ENCODE results near the gene SLC29A3.
"Not testable (repeated sequence)": the region's sequence is repeated elsewhere in the genome, so short reads cannot be mapped to it uniquely, and the experiment has no call there.

The SLC29A3 gene

DNA sequence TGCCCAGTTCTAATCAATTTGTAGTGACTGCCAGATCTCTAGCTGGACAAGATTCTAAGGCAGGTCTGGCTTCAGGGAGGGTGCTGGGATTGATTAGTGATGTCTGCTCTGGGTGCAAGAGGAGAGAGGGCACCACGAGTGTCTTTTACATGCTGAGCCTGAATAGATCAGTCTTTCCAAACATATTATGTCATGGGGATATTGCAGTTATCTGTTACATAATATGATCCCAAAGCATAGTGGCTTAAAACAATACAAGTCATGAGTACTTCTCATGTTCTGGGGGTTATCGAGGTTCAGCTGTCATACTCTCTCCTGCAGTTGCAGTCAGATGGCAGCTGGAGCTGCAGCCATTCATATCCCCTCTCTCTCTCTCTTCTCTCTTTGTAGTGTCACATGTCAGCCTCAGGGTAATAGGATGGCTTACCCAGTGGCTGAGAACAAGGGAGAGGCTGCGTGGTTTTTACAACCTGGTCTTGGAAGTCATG, 26.0 kb downstream of the SLC29A3 start:
- no peak for DNase-seq (ENCODE audit: low read depth in 2 of 3, low spot score in 1 of 3)

- DNase-seq (ENCODE audit: low read depth in 2 of 3, low spot score in 1 of 3): no peak
These were observed 26.6 kb downstream of the SLC29A3 start for GRCh38 chr10:71345694-71346093.

DNA sequence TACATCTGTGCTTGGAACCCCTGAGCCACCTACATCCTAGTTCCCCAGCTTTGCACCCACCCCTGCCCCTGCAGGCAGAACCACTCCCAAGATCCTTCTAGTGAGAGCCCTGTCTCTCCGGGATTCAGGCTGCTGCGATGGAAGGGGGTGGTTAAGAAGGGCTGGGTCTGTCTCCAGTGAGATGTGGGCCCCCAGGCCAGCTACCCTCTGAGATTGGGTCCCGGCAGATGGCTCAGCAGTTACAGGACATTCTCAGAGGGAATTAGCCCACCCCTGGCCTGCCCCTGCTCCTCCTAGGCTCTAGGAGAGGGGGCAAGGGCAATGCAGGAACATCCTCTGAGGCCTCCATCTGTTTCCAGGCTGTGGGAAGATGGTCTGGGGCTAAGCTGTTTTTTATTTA, 27.7 kb downstream of the SLC29A3 start:
- no peak for DNase-seq (ENCODE audit: low read depth in 2 of 3, low spot score in 1 of 3)

- DNase-seq (ENCODE audit: low read depth in 2 of 3, low spot score in 1 of 3): no peak
These were observed 28.7 kb downstream of the SLC29A3 start for GRCh38 chr10:71347587-71348395.

- no peak for DNase-seq (ENCODE audit: low read depth in 2 of 3, low spot score in 1 of 3)
These were observed 29.8 kb downstream of the SLC29A3 start for GRCh38 chr10:71348850-71349249.

- no peak for DNase-seq (ENCODE audit: low read depth in 2 of 3, low spot score in 1 of 3)
These were observed 30.3 kb downstream of the SLC29A3 start for GRCh38 chr10:71349406-71349805.

DNA sequence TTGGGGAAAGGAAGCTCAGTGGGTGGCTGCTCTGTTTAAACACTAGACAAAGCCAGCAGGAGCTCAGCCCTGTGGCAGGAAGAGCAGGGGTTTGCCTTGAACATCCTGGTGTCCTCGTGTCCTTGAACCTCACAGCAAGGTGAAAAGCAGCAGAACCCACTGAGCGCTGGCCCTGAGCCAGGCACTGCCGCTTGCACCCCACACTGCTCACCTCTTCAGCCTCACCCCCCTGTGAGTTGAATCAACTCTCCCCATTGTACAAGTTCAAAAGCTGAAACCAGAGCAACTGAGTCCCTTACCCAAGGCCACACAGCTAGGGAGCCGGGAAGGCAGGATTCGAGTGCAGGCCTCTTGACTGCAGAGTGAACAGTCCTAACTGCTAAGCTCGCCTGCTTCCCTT, 32.0 kb downstream of the SLC29A3 start:
- no peak for DNase-seq (ENCODE audit: low read depth in 2 of 3, low spot score in 1 of 3)

DNA sequence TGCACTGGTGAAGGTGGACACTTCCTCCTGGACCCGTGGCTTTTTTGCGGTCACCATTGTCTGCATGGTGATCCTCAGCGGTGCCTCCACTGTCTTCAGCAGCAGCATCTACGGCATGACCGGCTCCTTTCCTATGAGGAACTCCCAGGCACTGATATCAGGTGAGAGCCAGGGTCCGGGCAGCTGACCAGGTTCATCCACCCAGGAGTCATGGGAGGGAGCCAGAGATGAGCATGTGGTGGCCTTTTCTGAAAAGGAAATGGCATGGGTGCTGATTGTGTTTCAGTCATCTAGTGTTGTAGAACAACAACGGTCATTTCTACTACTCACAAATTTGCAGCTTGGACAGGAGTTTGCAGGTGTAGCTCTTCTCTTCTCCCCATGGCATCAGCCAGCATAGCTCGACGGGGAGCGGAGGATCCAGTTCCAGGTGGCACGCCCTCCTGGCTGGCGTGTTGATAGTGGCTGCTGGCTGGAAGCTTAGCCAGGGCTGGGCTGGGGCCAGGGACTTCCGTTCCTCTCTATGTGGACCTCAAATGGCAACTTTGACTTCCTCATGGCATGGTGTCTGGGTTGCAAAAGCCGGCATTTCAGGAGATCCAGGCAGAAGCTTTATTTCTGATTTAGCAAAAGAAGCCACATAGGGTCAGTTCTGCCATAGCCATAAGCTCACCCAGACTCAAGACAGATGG, 32.7 kb downstream of the SLC29A3 start:
- DNase-seq (ENCODE audit: low read depth in 2 of 3, low spot score in 1 of 3): no peak

DNA sequence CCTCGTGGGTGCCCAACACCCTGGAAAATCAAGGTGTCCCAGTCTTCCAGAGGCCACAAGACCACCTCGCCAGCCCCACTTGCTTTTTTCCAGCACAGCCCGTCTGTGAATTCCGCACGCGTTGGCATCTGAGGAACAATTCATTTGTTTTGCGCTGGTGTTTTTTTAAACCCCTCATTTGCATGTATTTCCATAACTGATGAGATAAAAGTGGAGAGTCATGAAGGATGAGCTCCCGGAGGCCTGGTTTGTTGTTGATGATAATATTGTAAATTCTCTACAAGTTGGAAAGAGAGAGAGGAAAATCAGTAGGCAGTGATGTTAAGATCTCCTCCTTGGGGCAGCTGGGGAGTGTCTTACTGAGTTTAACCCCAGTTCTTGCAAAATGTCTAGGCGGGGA, 34.6 kb downstream of the SLC29A3 start:
- no peak for DNase-seq (ENCODE audit: low read depth in 2 of 3, low spot score in 1 of 3)

DNA sequence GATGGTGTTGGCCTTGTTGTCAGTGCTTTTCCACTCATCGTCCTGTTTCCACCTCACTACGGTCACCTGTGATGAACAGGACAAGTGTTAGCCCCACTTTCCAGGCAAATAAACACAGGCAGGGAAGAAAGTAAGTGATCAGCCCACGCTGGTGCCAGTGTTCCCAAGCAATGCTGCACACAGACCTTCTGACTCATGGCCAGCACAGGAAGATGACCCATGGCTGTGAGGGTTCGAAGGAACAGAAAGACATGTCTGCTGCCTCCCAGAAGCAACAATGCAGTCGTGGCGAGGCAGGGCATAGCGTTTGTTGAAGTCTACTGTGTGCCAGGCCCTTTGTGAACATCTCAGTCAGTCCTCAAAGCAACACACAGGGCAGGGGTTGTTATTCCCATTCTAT, 35.7 kb downstream of the SLC29A3 start:
- DNase-seq (ENCODE audit: low read depth in 2 of 3, low spot score in 1 of 3): no peak

DNA sequence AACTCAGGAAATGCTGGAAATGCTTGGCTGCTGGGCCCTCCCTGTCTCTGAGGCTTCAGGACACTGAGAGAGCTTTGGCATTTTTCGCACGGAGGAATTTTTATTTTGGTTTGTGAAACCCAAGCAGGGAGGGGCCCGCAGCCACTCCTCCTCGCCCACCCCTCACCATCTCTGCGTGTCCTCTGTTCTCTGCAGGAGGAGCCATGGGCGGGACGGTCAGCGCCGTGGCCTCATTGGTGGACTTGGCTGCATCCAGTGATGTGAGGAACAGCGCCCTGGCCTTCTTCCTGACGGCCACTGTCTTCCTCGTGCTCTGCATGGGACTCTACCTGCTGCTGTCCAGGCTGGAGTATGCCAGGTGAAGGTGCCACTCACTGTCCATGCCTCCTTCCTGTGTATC, 36.8 kb downstream of the SLC29A3 start:
- no peak for DNase-seq (ENCODE audit: low read depth in 2 of 3, low spot score in 1 of 3)

- DNase-seq (ENCODE audit: low read depth in 2 of 3, low spot score in 1 of 3): no peak
These were observed 38.8 kb downstream of the SLC29A3 start for GRCh38 chr10:71357792-71358265.

DNA sequence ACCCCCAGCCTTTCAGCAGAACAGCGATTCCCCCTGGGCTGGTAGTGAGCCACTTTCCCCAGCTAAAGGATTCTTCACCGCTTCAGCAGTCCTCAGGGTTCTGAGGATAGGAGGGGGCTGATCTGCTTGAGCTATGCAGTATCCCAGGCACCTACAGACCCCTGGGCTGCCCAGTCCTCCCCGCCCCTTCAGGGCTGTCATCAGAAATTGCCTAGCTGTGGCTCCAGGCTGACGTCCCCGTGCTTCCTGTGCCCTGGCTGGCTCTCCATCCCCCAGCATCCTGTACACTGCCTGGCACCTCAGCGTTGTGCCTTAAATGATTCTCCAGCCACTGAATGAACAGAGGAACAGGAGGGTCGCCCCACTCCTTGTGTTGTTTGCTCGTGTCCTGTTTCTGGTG, 39.2 kb downstream of the SLC29A3 start:
- no peak for DNase-seq (ENCODE audit: low read depth in 2 of 3, low spot score in 1 of 3)

DNA sequence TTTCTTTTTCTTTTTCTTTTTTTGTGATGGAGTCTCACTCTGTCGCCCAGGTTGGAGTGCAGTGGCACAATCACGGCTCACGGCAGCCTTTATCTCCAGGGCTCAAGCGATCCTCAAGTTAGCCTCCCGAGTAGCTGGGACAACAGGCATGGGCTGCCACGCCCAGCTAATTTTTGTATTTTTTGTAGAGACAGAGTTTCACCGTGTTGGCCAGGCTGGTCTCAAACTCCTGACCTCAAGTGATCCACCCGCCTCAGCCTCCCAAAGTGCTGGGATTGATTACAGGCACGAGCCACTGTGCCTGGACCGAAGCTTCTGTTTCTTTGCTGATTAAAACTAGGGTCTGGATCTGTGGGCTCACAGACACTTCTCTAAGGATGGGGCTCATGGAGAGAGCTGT, 39.8 kb downstream of the SLC29A3 start:
- not testable (repeated sequence) for DNase-seq (ENCODE audit: low read depth in 2 of 3, low spot score in 1 of 3)

GRCh38 chr10:71359364-71360046, 40.4 kb downstream of the SLC29A3 start:
- no peak for DNase-seq (ENCODE audit: low read depth in 2 of 3, low spot score in 1 of 3)

DNA sequence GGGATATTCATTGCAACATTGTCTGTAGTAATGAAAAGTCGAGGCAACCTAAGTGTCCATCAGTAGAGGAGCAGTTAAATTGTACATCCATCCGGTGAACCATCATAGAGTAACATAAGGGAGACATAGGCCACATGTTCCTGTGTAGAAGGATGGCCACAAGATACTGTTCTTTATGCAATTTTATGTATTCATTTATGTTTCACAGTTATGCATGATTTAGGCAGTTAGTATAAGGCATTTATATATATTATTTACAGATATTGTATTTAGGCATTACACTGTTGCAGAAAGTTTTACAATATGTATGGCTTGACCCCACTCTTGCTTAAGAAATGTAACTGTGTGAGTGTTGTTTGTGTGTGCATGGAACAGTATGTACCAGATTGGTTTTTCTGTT, 41.7 kb downstream of the SLC29A3 start:
- no peak for DNase-seq (ENCODE audit: low read depth in 2 of 3, low spot score in 1 of 3)

DNA sequence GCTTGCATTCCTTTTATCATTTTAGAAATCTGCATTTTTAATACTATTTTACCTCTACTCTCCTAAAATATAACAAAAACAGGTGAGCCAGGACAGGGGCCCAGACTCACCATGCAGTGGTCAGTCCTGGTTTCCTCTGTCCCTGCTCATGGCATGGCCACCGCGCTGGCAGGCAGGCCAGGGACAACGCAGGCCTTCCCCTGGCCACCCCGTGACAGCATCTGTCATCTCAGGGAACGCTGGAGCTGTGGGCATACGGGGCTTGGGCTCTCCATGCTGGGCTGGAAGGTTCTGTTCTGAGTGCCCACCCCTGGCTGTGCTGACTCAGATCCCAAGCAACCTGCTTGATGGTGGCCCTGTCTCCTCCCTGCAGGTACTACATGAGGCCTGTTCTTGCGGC, 42.5 kb downstream of the SLC29A3 start:
- DNase-seq (ENCODE audit: low read depth in 2 of 3, low spot score in 1 of 3): no peak

DNA sequence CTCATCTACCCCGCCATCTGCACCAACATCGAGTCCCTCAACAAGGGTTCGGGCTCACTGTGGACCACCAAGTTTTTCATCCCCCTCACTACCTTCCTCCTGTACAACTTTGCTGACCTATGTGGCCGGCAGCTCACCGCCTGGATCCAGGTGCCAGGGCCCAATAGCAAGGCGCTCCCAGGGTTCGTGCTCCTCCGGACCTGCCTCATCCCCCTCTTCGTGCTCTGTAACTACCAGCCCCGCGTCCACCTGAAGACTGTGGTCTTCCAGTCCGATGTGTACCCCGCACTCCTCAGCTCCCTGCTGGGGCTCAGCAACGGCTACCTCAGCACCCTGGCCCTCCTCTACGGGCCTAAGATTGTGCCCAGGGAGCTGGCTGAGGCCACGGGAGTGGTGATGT, 43.1 kb downstream of the SLC29A3 start:
- DNase-seq (ENCODE audit: low read depth in 2 of 3, low spot score in 1 of 3): no peak

DNA sequence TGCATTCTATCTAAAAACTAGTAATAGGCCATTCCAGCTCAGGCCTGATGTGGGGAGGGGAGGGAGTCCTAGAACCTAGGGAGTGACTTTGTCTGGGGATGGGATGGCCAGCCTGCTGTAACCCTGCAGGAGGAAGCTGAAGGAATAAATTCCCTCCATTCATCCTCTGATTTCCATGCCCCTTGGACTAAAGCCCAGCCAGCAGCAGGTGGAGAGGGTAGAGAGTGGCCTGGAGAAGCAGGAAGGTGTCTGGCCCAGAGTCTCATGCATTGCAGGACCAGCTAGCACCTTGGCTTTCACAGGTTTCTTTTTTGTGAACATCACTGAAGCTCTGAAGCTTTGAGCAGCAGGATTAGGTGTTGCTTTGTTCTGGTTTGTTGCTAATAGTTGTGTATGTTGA, 44.9 kb downstream of the SLC29A3 start:
- DNase-seq (ENCODE audit: low read depth in 2 of 3, low spot score in 1 of 3): no peak

DNA sequence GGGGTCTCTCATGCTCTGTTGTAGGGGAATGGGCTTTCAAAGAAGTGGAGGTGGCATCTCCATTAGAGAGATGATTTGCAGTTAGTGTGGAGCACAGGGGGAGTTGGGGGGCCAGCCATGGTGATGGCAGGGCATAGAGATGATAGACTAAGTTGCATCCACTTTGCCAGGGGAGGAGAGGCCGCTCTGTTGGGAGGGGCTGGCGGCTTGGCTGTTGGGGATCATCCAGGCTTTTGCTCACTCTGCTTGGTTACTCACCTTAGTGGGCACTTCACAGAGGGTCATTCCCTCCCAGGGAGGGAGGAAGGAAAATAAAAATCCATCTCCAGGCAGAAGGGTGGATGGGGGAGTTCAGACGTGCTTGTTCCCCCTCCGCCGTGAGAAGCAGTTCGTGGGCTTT, 46.3 kb downstream of the SLC29A3 start:
- DNase-seq (ENCODE audit: low read depth in 2 of 3, low spot score in 1 of 3): no peak

DNA sequence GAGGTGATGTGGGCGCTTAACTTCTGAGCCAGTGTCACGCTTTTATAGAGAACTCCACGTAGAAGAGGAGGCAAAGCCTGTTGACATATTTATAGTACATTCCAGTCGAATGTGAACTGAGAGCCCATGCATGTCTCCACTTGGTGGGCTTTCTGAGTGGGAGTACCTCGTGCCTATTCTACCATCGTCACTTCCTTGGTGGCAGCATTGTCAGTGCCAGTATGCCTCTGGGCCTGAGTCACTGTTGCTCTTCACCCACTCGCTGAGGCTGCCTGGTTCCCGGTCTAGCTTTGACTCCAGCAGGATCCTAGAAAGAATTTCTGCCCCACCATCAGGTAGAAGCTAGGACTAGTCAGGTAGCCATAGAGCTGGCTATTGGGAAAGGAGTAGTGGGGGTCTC, 47.6 kb downstream of the SLC29A3 start:
- no peak for DNase-seq (ENCODE audit: low read depth in 2 of 3, low spot score in 1 of 3)

GRCh38 chr10:71367271-71367670, 48.2 kb downstream of the SLC29A3 start:
- DNase-seq (ENCODE audit: low read depth in 2 of 3, low spot score in 1 of 3): no peak
